Transverse colon (tissue), 4 donors: ENCODE results near the gene CYP51A1. TPM values are rescaled to one million over a fixed set of nuclear protein-coding genes. Genes with fewer than 3 reads are reported as not detected.

Experiments
- DNase-seq: peaks from one replicate; pipeline ENCODE4 v3.0.0-alpha.2; 2019
- H3K27ac ChIP-seq, 4 donors: fragments of 200-600 bp; sonication (generic); 2 replicates each; pipeline ENCODE4 v1.5.1; 2016 to 2018; ENCODE audit warnings: inconsistent platforms in 4 of 4
- H3K27me3 ChIP-seq: fragments of 200-600 bp; sonication (generic); 2 replicates; pipeline ENCODE4 v1.5.1; 2017; ENCODE audit warnings: inconsistent platforms
- H3K36me3 ChIP-seq, 4 donors: fragments of 200-600 bp; sonication (generic); 2 replicates each; pipeline ENCODE4 v1.5.1; 2017 to 2019; ENCODE audit warnings: inconsistent platforms in 4 of 4
- H3K4me1 ChIP-seq, 4 donors: fragments of 200-600 bp; sonication (generic); 2 replicates each; pipeline ENCODE4 v1.5.1; 2017 to 2020; ENCODE audit warnings: inconsistent platforms in 4 of 4
- H3K4me3 ChIP-seq, 4 donors: fragments of 200-600 bp; sonication (generic); 1 replicate in 1 of 4; 2 replicates in 3 of 4; pipeline versions ENCODE4 v1.5.1 to v1.6.1; 2017 to 2019; ENCODE audit warnings: inconsistent platforms in 4 of 4
- H3K9me3 ChIP-seq, 2 donors: fragments of 200-600 bp; sonication (generic); 2 replicates each; pipeline ENCODE4 v1.5.1; 2017 to 2019; ENCODE audit warnings: inconsistent platforms in 2 of 2
- CTCF ChIP-seq, 5 experiments: fragments of 200-600 bp in 3 of 5; fragments of 450-650 bp in 2 of 5; sonication (generic) in 3 of 5; IDR thresholded peaks; 1 replicate in 2 of 5; 2 replicates in 3 of 5; pipeline ENCODE4 v1.5.1; 2016 to 2017; ENCODE audit warnings: antibody characterized with exemption in 5 of 5, inconsistent platforms in 3 of 5, mild to moderate bottlenecking in 2 of 5, moderate library complexity in 1 of 5
- EP300 ChIP-seq: sonication (generic); formaldehyde crosslinking; IDR thresholded peaks from one replicate; pipeline ENCODE4 v1.6.1; 2017; ENCODE audit warnings: antibody characterized with exemption, low read depth
- POLR2A ChIP-seq: fragments of 450-650 bp; IDR thresholded peaks from one replicate; pipeline ENCODE4 v1.6.1; 2016; ENCODE audit warnings: antibody characterized with exemption, mild to moderate bottlenecking, moderate library complexity
- POLR2AphosphoS5 ChIP-seq, 3 donors: sonication (generic); formaldehyde crosslinking; IDR thresholded peaks; one replicate each; pipeline ENCODE4 v1.6.1; 2016; ENCODE audit warnings: antibody characterized with exemption in 3 of 3
- WGBS, 2 donors: methylation state at CpG; one replicate each; pipeline ENCODE4 v1.1.5; 2018; ENCODE audit warnings: low coverage in 1 of 2; 5-methylcytosine and 5-hydroxymethylcytosine counted together
- in situ Hi-C, 4 donors: fragments of 200-750 bp; cut with MboI; loops; one replicate each; pipeline versions ENCODE4 v1.15.0 to v1.15.1; 2017; ENCODE audit warnings: low sequenced_read_pairs in 3 of 4, low pct_ligation_motif_present in 1 of 4, low pct_unique_long_range_greater_than_20kb in 1 of 4
- intact Hi-C: fragments of 100-400 bp; cut with DNase I; formaldehyde crosslinking; loops from one replicate; pipeline ENCODE4 v1.15.1; 2023; ENCODE audit warnings: low total_unique reads
- total RNA-seq, 4 donors: library from RNA; depleted of rRNA; stranded (reverse); fragments of >200 nt; gene quantifications; one replicate each; pipeline ENCODE4 v1.1.0, GENCODE V29; 2016

CYP51A1 gene
- total RNA-seq, 4 donors from 2014 or later = 26.5 to 74.1 (median 58.2) TPM

GRCh38 chr7:92071032-92071431, 63.2 kb downstream of the CYP51A1 start:
- in situ Hi-C loops = no loop called here

GRCh38 chr7:92064438-92065029, 69.7 kb downstream of the CYP51A1 start:
- WGBS, 2 donors = 46 to 49% methylated on average over 2 of the region's 2 CpGs
- H3K9me3 ChIP-seq = no peaks in the 10 kb centered on the region
- H3K4me1 ChIP-seq = peaks cover 0 to 75% (median 15%) of the 10 kb centered on the region in 4 donors
- peak overlapping the region; percentile 12 to 66 (median 17) for H3K27ac ChIP-seq
- intact Hi-C loops = no loop called here
- DNase-seq = no peak
- H3K36me3 ChIP-seq = peaks cover 0 to 22% (median 11%) of the 10 kb centered on the region in 4 donors
- peak in 1 of 3 donors; percentile 14 for TF ChIP-seq POLR2AphosphoS5 (IDR thresholded peaks at IDR 0.05)
- no peak for TF ChIP-seq EP300
- no peaks in the 10 kb centered on the region for H3K27me3 ChIP-seq
- in situ Hi-C loops = no loop called here
- H3K4me3 ChIP-seq = no peak overlapping the region

More at GRCh38 chr7:92071032-92071431, 63.2 kb downstream of the CYP51A1 start:
- no peaks in the 10 kb centered on the region for H3K9me3 ChIP-seq
- intact Hi-C loops = no loop called here
- WGBS, 2 donors = 47 to 58% methylated on average over 5 of the region's 5 CpGs
- DNase-seq = peak; percentile 30
- peaks cover 0 to 37% (median 10%) of the 10 kb centered on the region in 4 donors for H3K4me1 ChIP-seq
- no peaks in the 10 kb centered on the region for H3K27me3 ChIP-seq
- peaks cover 0 to 30% (median 7%) of the 10 kb centered on the region in 4 donors for H3K36me3 ChIP-seq
- H3K4me3 ChIP-seq = no peak overlapping the region
- peak overlapping the region; percentile 51 to 64 (median 58) for H3K27ac ChIP-seq
- TF ChIP-seq EP300 (no peak), POLR2AphosphoS5 (IDR thresholded peaks at IDR 0.05) (peak in 2 of 3 donors; percentile 28 to 57), CTCF (IDR thresholded peaks at IDR 0.05) (no peak), POLR2A (no peak)

Other genes starting within 250 kb of the CYP51A1 start
- 100 to 1,000 TPM; 203 to 262 (median 234) TPM for gene AKAP9, start 193.6 kb downstream of the CYP51A1 start, total RNA-seq
- not detected for gene LRRD1, start 44.7 kb upstream of the CYP51A1 start, total RNA-seq
- 10 to 100 TPM; 29.9 to 95.7 (median 65.5) TPM for gene KRIT1, start 111.4 kb upstream of the CYP51A1 start, total RNA-seq
- gene ANKIB1, start 111.5 kb upstream of the CYP51A1 start, total RNA-seq = 10 to 100 TPM; 29.9 to 45.9 (median 38.5) TPM